A549 treated with AZD9567 at 1 μM for 4 hours (cell line): ENCODE results near the gene SLC1A2. TPM values are rescaled to one million over a fixed set of nuclear protein-coding genes. Genes with fewer than 3 reads are reported as not detected.

Source experiments
- total RNA-seq: library from RNA; stranded (reverse); fragments of 200-300 nt; extraction: Qiagen RNA extraction; gene quantifications from 5 replicates; pipeline ENCODE4 v1.2.3, GENCODE V29; 2022; ENCODE audit not compliant: insufficient read depth

Gene SLC1A2
- 0.02 to 0.12 TPM (median 0.05 TPM) in 4 of 5 replicates, not detected in the other for total RNA-seq

GRCh38 chr11:35419184-35419829, at the start of gene SLC1A2:
TSS of gene SLC1A2 (minus strand) at chr11:35419558. CDS start at chr11:35418966, 592 bp downstream.

Other genes with a start within 250 kb of the SLC1A2 start
- 0.03 to 0.06 TPM in 2 of 5 replicates, not detected in the others for gene PAMR1, start 106.1 kb upstream of the SLC1A2 start, total RNA-seq
- 29.8 to 39.9 TPM (median 37.2 TPM) in 5 replicates for gene FJX1, start 198.9 kb upstream of the SLC1A2 start, total RNA-seq
- gene TRIM44, start 243.2 kb upstream of the SLC1A2 start, total RNA-seq = 20.7 to 26.3 TPM (median 24.8 TPM) in 5 replicates